Mammary epithelial cell (primary cell): ENCODE data around the gene GRIFIN.

ENCODE experiments used
- CTCF ChIP-seq, 2 donors: IDR thresholded peaks in 1 of 2; conservative IDR thresholded peaks in 1 of 2; 2 replicates each; pipeline ENCODE4 v1.5.1; 2011 to 2012; ENCODE audit warnings: inconsistent platforms in 2 of 2, low read length in 2 of 2, mild to moderate bottlenecking in 2 of 2, control low read depth in 1 of 2, low read depth in 1 of 2; ENCODE audit not compliant: insufficient read depth in 1 of 2; ENCODE audit errors: extremely low read depth in 1 of 2
- EZH2 ChIP-seq: IDR thresholded peaks from 2 replicates; pipeline ENCODE4 v1.6.1; 2012; ENCODE audit warnings: low read length, inconsistent platforms, borderline replicate concordance

- TF ChIP-seq CTCF (conservative IDR thresholded peaks at IDR 0.05 in 1 of 2, IDR thresholded peaks at IDR 0.05 in 1 of 2; ENCODE audit: extremely low read depth in 1 of 2, insufficient read depth in 1 of 2, low read depth in 1 of 2, low read length in 2 of 2) (no peak), EZH2 (no peak)
Observed at GRCh38 chr7:2500701-2501100, 24.5 kb upstream of the GRIFIN start.
